Peyer's patch (tissue), 4 donors: ENCODE results near the gene FILIP1L. TPM values are rescaled to one million over a fixed set of nuclear protein-coding genes. Genes with fewer than 3 reads are reported as not detected.

Experiments
- DNase-seq, 3 donors: peaks; one replicate each; pipeline ENCODE4 v3.0.0-alpha.2; 2017 to 2019
- H3K27ac ChIP-seq, 4 donors: fragments of 200-600 bp; sonication (generic); one replicate each; pipeline ENCODE4 v1.5.1; 2016 to 2019
- H3K27me3 ChIP-seq, 2 donors: fragments of 200-600 bp; sonication (generic); one replicate each; pipeline ENCODE4 v1.5.1; 2019
- H3K36me3 ChIP-seq, 3 donors: fragments of 200-600 bp; sonication (generic); one replicate each; pipeline ENCODE4 v1.5.1; 2016 to 2019
- H3K4me1 ChIP-seq, 4 donors: fragments of 200-600 bp; sonication (generic); one replicate each; pipeline ENCODE4 v1.5.1; 2016 to 2019
- H3K4me3 ChIP-seq, 4 donors: fragments of 200-600 bp; sonication (generic); 1 replicate in 3 of 4; 2 replicates in 1 of 4; pipeline ENCODE4 v1.5.1; 2016 to 2019; ENCODE audit warnings: mild to moderate bottlenecking in 1 of 4
- H3K9me3 ChIP-seq, 4 donors: fragments of 200-600 bp; sonication (generic); one replicate each; pipeline ENCODE4 v1.5.1; 2016 to 2019; ENCODE audit warnings: mild to moderate bottlenecking in 1 of 4
- CTCF ChIP-seq, 6 experiments: fragments of 450-650 bp in 4 of 6; fragments of 200-600 bp in 2 of 6; sonication (generic) in 1 of 6; IDR thresholded peaks; one replicate each; pipeline ENCODE4 v1.5.1; 2017 to 2019; ENCODE audit warnings: antibody characterized with exemption in 6 of 6, mild to moderate bottlenecking in 3 of 6, moderate library complexity in 1 of 6
- POLR2A ChIP-seq, 2 donors: fragments of 450-650 bp; IDR thresholded peaks; one replicate each; pipeline ENCODE4 v1.5.1; 2017; ENCODE audit warnings: antibody characterized with exemption in 2 of 2, mild to moderate bottlenecking in 2 of 2, moderate library complexity in 2 of 2
- total RNA-seq, 4 donors: library from RNA; depleted of rRNA; stranded (reverse); fragments of >200 nt; gene quantifications; one replicate each; pipeline ENCODE4 v1.1.0, GENCODE V29; 2016

FILIP1L gene
- total RNA-seq, 4 donors from 2014 or later: 5.3 to 69.3 (median 13.1) TPM

- Histone ChIP-seq H3K27ac (no peak overlapping the region), H3K4me1 (no peaks in the 10 kb centered on the region), H3K36me3 (no peaks in the 10 kb centered on the region), H3K4me3 (no peak overlapping the region), H3K27me3 (no peaks in the 10 kb centered on the region), H3K9me3 (no peaks in the 10 kb centered on the region)
- no peak for TF ChIP-seq POLR2A (IDR thresholded peaks at IDR 0.05)
- no peak for TF ChIP-seq CTCF (IDR thresholded peaks at IDR 0.05)
- no peak for DNase-seq
Measured at GRCh38 chr3:100157685-100158084, 43.4 kb upstream of the FILIP1L start.

DNA sequence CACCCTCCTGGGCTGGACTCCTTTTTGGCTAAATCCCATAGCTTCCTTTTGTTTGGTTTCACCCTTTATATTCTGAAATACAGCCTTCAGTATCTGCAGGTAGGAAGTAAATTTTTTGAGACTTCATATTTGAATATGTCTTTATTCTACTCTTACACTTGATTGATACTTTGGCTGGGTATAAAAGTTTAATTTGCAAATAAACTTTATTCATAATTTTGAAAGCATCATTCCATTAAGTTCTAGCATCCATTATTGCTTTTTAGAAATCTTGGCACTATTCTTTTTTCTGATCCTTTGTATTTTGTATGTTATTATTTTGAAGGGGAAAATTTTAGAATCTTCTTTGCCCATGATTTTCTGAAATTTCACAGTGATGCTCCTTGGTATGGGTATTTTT lies 41.3 kb upstream of the FILIP1L start:
- H3K27ac ChIP-seq: no peak overlapping the region
- no peaks in the 10 kb centered on the region for H3K27me3 ChIP-seq
- H3K9me3 ChIP-seq: no peaks in the 10 kb centered on the region
- no peaks in the 10 kb centered on the region for H3K4me1 ChIP-seq
- no peak overlapping the region for H3K4me3 ChIP-seq
- no peak for DNase-seq
- TF ChIP-seq POLR2A (IDR thresholded peaks at IDR 0.05): no peak
- TF ChIP-seq CTCF (IDR thresholded peaks at IDR 0.05): no peak
- H3K36me3 ChIP-seq: no peaks in the 10 kb centered on the region

DNA sequence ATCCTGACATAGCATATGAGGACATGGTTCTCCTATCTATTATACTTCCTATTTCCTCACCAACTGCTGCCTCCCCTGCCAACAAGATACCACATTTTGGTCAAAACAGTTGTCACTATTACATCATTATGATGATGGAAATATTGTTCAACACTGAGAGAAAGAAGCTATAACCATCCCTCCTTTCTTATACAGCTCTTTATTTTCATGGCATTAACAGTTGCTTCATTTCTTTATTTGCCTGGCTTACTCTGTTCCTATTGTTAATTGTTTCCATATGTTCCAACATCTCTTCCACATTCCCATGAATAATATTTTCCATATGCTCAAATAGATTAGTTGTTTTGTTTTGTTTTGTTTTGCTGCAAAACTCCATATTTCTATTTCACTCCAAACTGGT lies 40.8 kb upstream of the FILIP1L start:
- no peak overlapping the region for H3K27ac ChIP-seq

GRCh38 chr3:100154171-100154570 lies 39.9 kb upstream of the FILIP1L start:
- no peak for TF ChIP-seq POLR2A (IDR thresholded peaks at IDR 0.05)
- TF ChIP-seq CTCF (IDR thresholded peaks at IDR 0.05): no peak
- no peak overlapping the region for H3K4me3 ChIP-seq
- no peaks in the 10 kb centered on the region for H3K36me3 ChIP-seq
- no peak overlapping the region for H3K27ac ChIP-seq
- no peaks in the 10 kb centered on the region for H3K9me3 ChIP-seq
- H3K27me3 ChIP-seq: no peaks in the 10 kb centered on the region
- no peaks in the 10 kb centered on the region for H3K4me1 ChIP-seq
- no peak for DNase-seq

More for the DNA sequence above, 40.8 kb upstream of the FILIP1L start:
- no peak overlapping the region for H3K4me3 ChIP-seq
- no peaks in the 10 kb centered on the region for H3K4me1 ChIP-seq
- DNase-seq: no peak
- no peaks in the 10 kb centered on the region for H3K36me3 ChIP-seq
- H3K9me3 ChIP-seq: no peaks in the 10 kb centered on the region
- TF ChIP-seq POLR2A (IDR thresholded peaks at IDR 0.05) (no peak), CTCF (IDR thresholded peaks at IDR 0.05) (no peak)
- no peaks in the 10 kb centered on the region for H3K27me3 ChIP-seq

DNA sequence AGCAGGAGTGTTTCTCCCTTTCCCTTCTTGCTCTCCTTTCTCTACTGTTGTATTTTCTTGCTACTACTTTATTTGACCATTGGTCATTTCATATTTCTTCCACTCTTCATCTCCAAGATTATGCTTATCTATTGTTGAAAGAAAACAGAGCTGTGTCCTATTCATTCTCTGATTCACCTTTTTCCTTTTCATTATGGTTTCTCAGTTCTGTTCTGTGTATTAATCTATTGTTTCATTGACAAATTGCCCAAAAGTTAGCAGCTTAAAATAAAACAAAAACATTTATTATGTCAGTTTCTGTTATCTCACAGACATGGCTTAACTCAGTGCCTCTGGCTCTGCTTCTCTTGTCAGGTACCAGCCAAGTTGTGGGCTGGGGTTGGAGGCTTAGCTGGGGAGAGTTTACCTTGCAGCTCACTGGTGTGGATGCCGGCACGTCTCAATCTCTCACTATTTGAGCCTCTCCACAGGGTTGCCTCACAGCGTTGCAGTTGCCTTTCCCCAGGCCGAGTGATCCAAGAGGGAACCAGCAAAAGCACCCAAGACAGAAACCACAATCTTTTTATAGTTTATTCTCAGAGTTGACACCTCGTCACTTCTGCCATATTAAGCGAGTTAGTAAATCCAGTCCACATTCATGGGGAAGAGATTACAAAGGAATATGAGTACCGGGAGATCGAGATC lies 36.9 kb upstream of the FILIP1L start:
- TF ChIP-seq CTCF (IDR thresholded peaks at IDR 0.05): no peak
- TF ChIP-seq POLR2A (IDR thresholded peaks at IDR 0.05): no peak
- no peak for DNase-seq
- Histone ChIP-seq H3K27ac (peak overlapping the region in 2 of 4 donors; percentile 18 to 56), H3K4me1 (no peaks in the 10 kb centered on the region), H3K4me3 (no peak overlapping the region), H3K9me3 (no peaks in the 10 kb centered on the region), H3K36me3 (no peaks in the 10 kb centered on the region), H3K27me3 (no peaks in the 10 kb centered on the region)
